NT2/D1 (cell line): ENCODE results near the gene GRIK1.

Experiments used
- DNase-seq: peaks from one replicate; pipeline ENCODE4 v3.0.0-alpha.2; 2011; ENCODE audit warnings: low read depth, low spot score
- H3K27me3 ChIP-seq: 2 replicates; pipeline ENCODE4 v1.6.0; 2011; ENCODE audit warnings: mild to moderate bottlenecking; ENCODE audit not compliant: insufficient read length, insufficient read depth
- H3K36me3 ChIP-seq: 2 replicates; pipeline ENCODE4 v1.6.1; 2011; ENCODE audit warnings: mild to moderate bottlenecking, low read length, mixed read lengths; ENCODE audit not compliant: insufficient read depth, insufficient read length
- H3K4me1 ChIP-seq: 2 replicates; pipeline ENCODE4 v1.5.1; 2011; ENCODE audit not compliant: insufficient read depth, insufficient read length
- H3K4me3 ChIP-seq: 2 replicates; pipeline ENCODE4 v1.5.1; 2011; ENCODE audit warnings: low read depth; ENCODE audit not compliant: insufficient read length
- H3K9ac ChIP-seq: 2 replicates; pipeline ENCODE4 v1.6.0; 2011; ENCODE audit warnings: low read depth; ENCODE audit not compliant: insufficient read length
- H3K9me3 ChIP-seq: 2 replicates; pipeline ENCODE4 v1.5.1; 2011; ENCODE audit warnings: mild to moderate bottlenecking, low read length; ENCODE audit not compliant: insufficient read depth
- SUZ12 ChIP-seq: IDR thresholded peaks from 2 replicates; pipeline ENCODE4 v1.6.1; 2011; ENCODE audit not compliant: insufficient read length, insufficient read depth; ENCODE audit errors: extremely low read depth
- YY1 ChIP-seq: IDR thresholded peaks from 2 replicates; pipeline ENCODE4 v1.6.1; 2011; ENCODE audit not compliant: insufficient read length, insufficient read depth
- ZNF274 ChIP-seq: IDR thresholded peaks from 2 replicates; pipeline ENCODE4 v1.6.1; 2011; ENCODE audit warnings: mild to moderate bottlenecking, low read depth, low read length

The GRIK1 gene

GRCh38 chr21:29658934-29659203, 280.9 kb downstream of the GRIK1 start:
- no peak for DNase-seq
- H3K36me3 ChIP-seq, result no peaks in the 10 kb centered on the region
- no peak overlapping the region for H3K9ac ChIP-seq
- no peak overlapping the region for H3K4me3 ChIP-seq
- no peaks in the 10 kb centered on the region for H3K4me1 ChIP-seq
- no peaks in the 10 kb centered on the region for H3K9me3 ChIP-seq
- no peak for TF ChIP-seq SUZ12
- TF ChIP-seq ZNF274, result no peak
- TF ChIP-seq YY1, result no peak
- H3K27me3 ChIP-seq, result no peaks in the 10 kb centered on the region

GRCh38 chr21:29658177-29658933, 281.4 kb downstream of the GRIK1 start:
- H3K36me3 ChIP-seq, result no peaks in the 10 kb centered on the region
- H3K9me3 ChIP-seq, result no peaks in the 10 kb centered on the region
- H3K9ac ChIP-seq, result no peak overlapping the region
- no peaks in the 10 kb centered on the region for H3K27me3 ChIP-seq
- no peak for DNase-seq
- no peaks in the 10 kb centered on the region for H3K4me1 ChIP-seq
- TF ChIP-seq SUZ12 (no peak), YY1 (no peak), ZNF274 (no peak)
- H3K4me3 ChIP-seq, result no peak overlapping the region

GRCh38 chr21:29657240-29657989, 282.4 kb downstream of the GRIK1 start:
- no peak for DNase-seq
- H3K4me1 ChIP-seq, result no peaks in the 10 kb centered on the region
- no peak overlapping the region for H3K9ac ChIP-seq
- H3K36me3 ChIP-seq, result no peaks in the 10 kb centered on the region
- TF ChIP-seq ZNF274 (no peak), YY1 (no peak), SUZ12 (no peak)
- H3K9me3 ChIP-seq, result no peaks in the 10 kb centered on the region
- H3K4me3 ChIP-seq, result no peak overlapping the region
- H3K27me3 ChIP-seq, result no peaks in the 10 kb centered on the region

GRCh38 chr21:29656504-29657239, 283.1 kb downstream of the GRIK1 start:
- TF ChIP-seq SUZ12, result no peak
- TF ChIP-seq YY1, result no peak
- no peak for TF ChIP-seq ZNF274
- no peaks in the 10 kb centered on the region for H3K27me3 ChIP-seq
- no peaks in the 10 kb centered on the region for H3K4me1 ChIP-seq
- DNase-seq, result no peak
- H3K4me3 ChIP-seq, result no peak overlapping the region
- H3K9me3 ChIP-seq, result no peaks in the 10 kb centered on the region
- no peak overlapping the region for H3K9ac ChIP-seq
- no peaks in the 10 kb centered on the region for H3K36me3 ChIP-seq

- Histone ChIP-seq H3K4me1 (no peaks in the 10 kb centered on the region), H3K9ac (no peak overlapping the region), H3K9me3 (no peaks in the 10 kb centered on the region), H3K36me3 (no peaks in the 10 kb centered on the region), H3K4me3 (no peak overlapping the region), H3K27me3 (no peaks in the 10 kb centered on the region)
- no peak for TF ChIP-seq ZNF274
- no peak for TF ChIP-seq YY1
- no peak for TF ChIP-seq SUZ12
- no peak for DNase-seq
Measured at GRCh38 chr21:29655577-29655976, 284.2 kb downstream of the GRIK1 start.

- H3K9ac ChIP-seq, result no peak overlapping the region
- no peaks in the 10 kb centered on the region for H3K27me3 ChIP-seq
- H3K9me3 ChIP-seq, result no peaks in the 10 kb centered on the region
- no peak for DNase-seq
- TF ChIP-seq YY1 (no peak), SUZ12 (no peak), ZNF274 (no peak)
- no peaks in the 10 kb centered on the region for H3K36me3 ChIP-seq
- no peaks in the 10 kb centered on the region for H3K4me1 ChIP-seq
- no peak overlapping the region for H3K4me3 ChIP-seq
Measured at GRCh38 chr21:29654855-29655254, 284.9 kb downstream of the GRIK1 start.

GRCh38 chr21:29654203-29654602, 285.6 kb downstream of the GRIK1 start:
- no peaks in the 10 kb centered on the region for H3K36me3 ChIP-seq
- no peaks in the 10 kb centered on the region for H3K27me3 ChIP-seq
- H3K4me3 ChIP-seq, result no peak overlapping the region
- no peak for DNase-seq
- no peaks in the 10 kb centered on the region for H3K9me3 ChIP-seq
- no peak overlapping the region for H3K9ac ChIP-seq
- H3K4me1 ChIP-seq, result no peaks in the 10 kb centered on the region
- TF ChIP-seq SUZ12, result no peak
- no peak for TF ChIP-seq YY1
- TF ChIP-seq ZNF274, result no peak
